ENCODE measurements around the gene ASMTL. TPM values are rescaled to one million over a fixed set of nuclear protein-coding genes. Genes with fewer than 3 reads are reported as not detected.

Gene ASMTL
- total and polyA plus RNA-seq, 2 of the 13 experiments (the other 11 are each of a cell fraction or from before 2014, with no cell fraction given): 5.6 to 16.3 TPM

GRCh38 chrX:1481636-1482529 is 29.2 kb upstream of the ASMTL start (continued):
- no peak for TF ChIP-seq FUBP1 (CRISPR knock-in tag; IDR thresholded peaks at IDR 0.05; ENCODE audit: borderline replicate concordance)
- TF ChIP-seq PPARG (CRISPR knock-in tag; conservative IDR thresholded peaks at IDR 0.05): 0 out of 2 replicates have a peak, but pooled peaks have one; percentile 29
- TF ChIP-seq MAX (IDR thresholded peaks at IDR 0.05): peak; percentile 71
- TF ChIP-seq ZNF652 (CRISPR knock-in tag; IDR thresholded peaks at IDR 0.05; ENCODE audit: borderline replicate concordance, low read depth): no peak
- no peak for TF ChIP-seq ONECUT2 (CRISPR knock-in tag; IDR thresholded peaks at IDR 0.05)
- no peak for TF ChIP-seq MBNL3 (CRISPR knock-in tag; conservative IDR thresholded peaks at IDR 0.05)
- TF ChIP-seq ZNF253 (CRISPR knock-in tag; IDR thresholded peaks at IDR 0.05; ENCODE audit: borderline replicate concordance): no peak

DNA sequence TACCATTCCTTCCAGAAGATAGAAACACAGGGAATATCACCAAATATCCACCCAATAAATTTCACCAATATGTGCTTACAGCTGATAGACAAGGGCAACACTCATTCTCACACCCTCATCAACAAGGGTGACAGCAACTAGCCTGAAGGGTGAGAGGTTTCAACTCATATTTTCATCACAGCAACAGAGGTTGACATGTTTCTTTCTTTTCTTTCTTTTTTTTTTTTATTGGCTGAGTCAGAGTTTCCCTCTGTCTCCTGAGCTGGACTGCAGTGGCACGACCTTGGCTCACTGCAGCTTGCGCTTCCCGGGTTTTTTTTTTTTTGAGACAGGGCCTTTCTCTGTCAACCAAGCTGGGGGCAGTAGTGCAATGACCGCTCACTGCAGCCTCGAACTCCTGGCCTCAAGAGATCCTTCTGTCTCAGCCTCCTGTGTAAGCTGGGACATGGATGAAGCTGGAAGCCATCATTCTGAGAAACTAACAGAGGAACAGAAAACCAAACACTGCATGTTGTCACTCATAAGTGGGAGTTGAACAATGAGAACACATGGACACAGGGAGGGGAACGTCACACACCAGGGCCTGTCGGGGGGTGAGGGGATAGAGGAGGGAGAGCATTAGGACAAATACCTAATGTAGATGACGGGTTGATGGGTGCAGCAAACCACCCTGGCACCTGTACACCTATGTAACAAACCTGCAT is 27.5 kb upstream of the ASMTL start:
- Histone ChIP-seq H3K9ac (ENCODE audit: insufficient read depth, low read depth, low read length) (no peak overlapping the region), H2AFZ (ENCODE audit: low read length) (no peak overlapping the region), H3K9me3 (ENCODE audit: low read length) (no peaks in the 10 kb centered on the region), H3K4me2 (ENCODE audit: low read depth, low read length) (no peak overlapping the region), H3K4me1 (ENCODE audit: insufficient read depth, low read length) (peaks cover 30% of the 10 kb centered on the region), H3K79me2 (ENCODE audit: insufficient read depth, low read length) (no peaks in the 10 kb centered on the region), H3K27ac (ENCODE audit: extremely low read length, insufficient read depth, low read length) (no peak overlapping the region), H3K36me3 (replicated peaks in 1 of 2; ENCODE audit: control insufficient read depth in 1 of 2, insufficient read depth in 2 of 2, low read length in 2 of 2) (no peaks in the 10 kb centered on the region), H3K4me3 (replicated peaks in 1 of 3; ENCODE audit: insufficient read depth in 1 of 3, low read depth in 2 of 3, low read length in 3 of 3) (no peak overlapping the region), H3K27me3 (ENCODE audit: control insufficient read depth in 1 of 2, insufficient read depth in 2 of 2, low read length in 2 of 2) (no peaks in the 10 kb centered on the region), H4K20me1 (ENCODE audit: insufficient read depth, low read length) (no peaks in the 10 kb centered on the region)
- TF ChIP-seq ATF7-NPFF (CRISPR knock-in tag; IDR thresholded peaks at IDR 0.05; ENCODE audit: low read depth): no peak
- TF ChIP-seq, protein P1, sequence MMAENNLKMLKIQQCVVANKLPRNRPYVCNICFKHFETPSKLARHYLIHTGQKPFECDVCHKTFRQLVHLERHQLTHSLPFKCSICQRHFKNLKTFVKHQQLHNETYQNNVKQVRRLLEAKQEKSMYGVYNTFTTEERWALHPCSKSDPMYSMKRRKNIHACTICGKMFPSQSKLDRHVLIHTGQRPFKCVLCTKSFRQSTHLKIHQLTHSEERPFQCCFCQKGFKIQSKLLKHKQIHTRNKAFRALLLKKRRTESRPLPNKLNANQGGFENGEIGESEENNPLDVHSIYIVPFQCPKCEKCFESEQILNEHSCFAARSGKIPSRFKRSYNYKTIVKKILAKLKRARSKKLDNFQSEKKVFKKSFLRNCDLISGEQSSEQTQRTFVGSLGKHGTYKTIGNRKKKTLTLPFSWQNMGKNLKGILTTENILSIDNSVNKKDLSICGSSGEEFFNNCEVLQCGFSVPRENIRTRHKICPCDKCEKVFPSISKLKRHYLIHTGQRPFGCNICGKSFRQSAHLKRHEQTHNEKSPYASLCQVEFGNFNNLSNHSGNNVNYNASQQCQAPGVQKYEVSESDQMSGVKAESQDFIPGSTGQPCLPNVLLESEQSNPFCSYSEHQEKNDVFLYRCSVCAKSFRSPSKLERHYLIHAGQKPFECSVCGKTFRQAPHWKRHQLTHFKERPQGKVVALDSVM (CRISPR knock-in tag; IDR thresholded peaks at IDR 0.05): peak; percentile 48; the same call in 1 of the 2 replicates
- intact Hi-C loops (cut with micrococcal nuclease; ENCODE audit: unreplicated experiment) (no loop called here), in situ Hi-C loops (cut with HindIII; ENCODE audit: extremely low pct_ligation_motif_present, low pct_unique_long_range_greater_than_20kb) (no loop called here)
- CTCF ChIA-PET (ENCODE audit: low intra/inter-chr PET ratio, low total read pairs): no interaction called here
- DNase-seq (ENCODE audit: low spot score) (no peak), ATAC-seq (no peak), FAIRE-seq (no peak)
- 59% methylated on average over 8 of the region's 8 CpGs for WGBS (ENCODE audit: low lambda C conversion rate)
- no TSS peak for BruUV-seq (replicated peaks)
- POLR2A ChIA-PET: no interaction called here
